Panc1 (cell line): ENCODE measurements around the gene NSD2. TPM values are rescaled to one million over a fixed set of nuclear protein-coding genes. Genes with fewer than 3 reads are reported as not detected.

ENCODE experiments used
- ATAC-seq: fragments of 200-7000 bp; cut with Tn5 transposase; 2 replicates; pipeline ENCODE4 v1.9.1; 2020; ENCODE audit warnings: mild to moderate bottlenecking, moderate library complexity
- BruUV-seq: library from RNA; stranded (reverse); fragments of 400-500 nt; replicated peaks from 2 replicates; lab custom pipeline; 2021; lab: Mats Ljungman, UMichigan
- CTCF ChIA-PET: fragments of 300-600 bp; sonication (Branson Sonifier 250); formaldehyde crosslinking; loops from one replicate; lab custom pipeline; 2022; ENCODE audit warnings: antibody characterized with exemption; lab: Charles Lee
- POLR2A ChIA-PET: fragments of 300-600 bp; sonication (Branson Sonifier 250); formaldehyde crosslinking; loops from one replicate; lab custom pipeline; 2022; ENCODE audit warnings: antibody characterized with exemption; lab: Charles Lee
- DNase-seq: peaks from one replicate; pipeline ENCODE4 v3.0.0-alpha.2; 2010; ENCODE audit warnings: low read depth, low spot score
- H3K27ac ChIP-seq: 2 replicates; pipeline ENCODE4 v1.5.1; 2011; ENCODE audit warnings: mild to moderate bottlenecking, low read length, inconsistent platforms
- H3K27me3 ChIP-seq: fragments of 200-500 bp; sonication (Bioruptor generic); 2 replicates; pipeline ENCODE4 v1.6.0; 2014; ENCODE audit warnings: low read length, inconsistent platforms; ENCODE audit not compliant: control insufficient read depth, insufficient read depth
- H3K36me3 ChIP-seq: fragments of 200-500 bp; sonication (Bioruptor generic); 2 replicates; pipeline ENCODE4 v1.5.1; 2014; ENCODE audit warnings: inconsistent platforms, mild to moderate bottlenecking, low read length, moderate library complexity; ENCODE audit not compliant: control insufficient read depth, insufficient read depth
- H3K4me1 ChIP-seq: 2 replicates; pipeline ENCODE4 v1.5.1; 2011; ENCODE audit warnings: inconsistent platforms, mild to moderate bottlenecking, low read length, moderate library complexity; ENCODE audit not compliant: control insufficient read depth, insufficient read depth
- H3K4me3 ChIP-seq, 2 experiments: 2 replicates each; pipeline ENCODE4 v1.5.1; 2011 to 2012; ENCODE audit warnings: low read depth in 2 of 2, low read length in 2 of 2, mild to moderate bottlenecking in 2 of 2, inconsistent platforms in 1 of 2, moderate library complexity in 1 of 2
- H3K9me3 ChIP-seq: fragments of 200-500 bp; sonication (Bioruptor generic); 2 replicates; pipeline ENCODE4 v1.5.1; 2014; ENCODE audit warnings: low read depth, mild to moderate bottlenecking, inconsistent platforms, low read length, moderate library complexity; ENCODE audit not compliant: control insufficient read depth, insufficient read depth
- CTCF ChIP-seq: fragments of 450-650 bp; IDR thresholded peaks from 2 replicates; pipeline ENCODE4 v1.5.1; 2017; ENCODE audit warnings: mild to moderate bottlenecking
- POLR2AphosphoS5 ChIP-seq: IDR thresholded peaks from 2 replicates; pipeline ENCODE4 v1.6.1; 2012; ENCODE audit warnings: mild to moderate bottlenecking, low read depth, low read length, moderate library complexity
- SIN3A ChIP-seq: IDR thresholded peaks from 2 replicates; pipeline ENCODE4 v1.6.1; 2012; ENCODE audit warnings: low read depth, mild to moderate bottlenecking, low read length, moderate library complexity, borderline replicate concordance; ENCODE audit not compliant: insufficient read depth
- TCF7L2 ChIP-seq: IDR thresholded peaks from 2 replicates; pipeline ENCODE4 v1.6.1; 2011; ENCODE audit warnings: mild to moderate bottlenecking, low read depth, low read length, inconsistent platforms
- in situ Hi-C: cut with HindIII; loops from 2 replicates; pipeline ENCODE4 v1.10.0; 2016; ENCODE audit warnings: low sequenced_read_pairs, low pct_unique_long_range_greater_than_20kb
- intact Hi-C: fragments of 100-400 bp; cut with micrococcal nuclease; formaldehyde crosslinking; loops from one replicate; pipeline ENCODE4 v1.10.0; 2022; ENCODE audit not compliant: unreplicated experiment
- total RNA-seq: library from RNA; stranded (reverse); gene quantifications from one replicate; pipeline ENCODE4 v1.2.1, GENCODE V29; 2021; ENCODE audit not compliant: unreplicated experiment
- TF ChIP-seq, protein P1 (sequence below), 2 experiments: IDR thresholded peaks; 2 replicates each; pipeline ENCODE4 v1.6.1; 2011 to 2012; ENCODE audit warnings: low read depth in 2 of 2, control low read depth in 1 of 2, low read length in 1 of 2, mild to moderate bottlenecking in 1 of 2, moderate library complexity in 1 of 2; ENCODE audit not compliant: insufficient read depth in 1 of 2

NSD2 gene
- total RNA-seq, 1 experiment from 2014 or later: 116 TPM

- Histone ChIP-seq H3K4me3 (no peak overlapping the region), H3K36me3 (peaks cover 4% of the 10 kb centered on the region; the same call in 1 of the 2 replicates), H3K27ac (no peak overlapping the region), H3K4me1 (peaks cover 10% of the 10 kb centered on the region; the same call in 1 of the 2 replicates), H3K9me3 (no peaks in the 10 kb centered on the region), H3K27me3 (no peaks in the 10 kb centered on the region)
- ChIA-PET CTCF (no interaction called here), POLR2A (no interaction called here)
- intact Hi-C loops: no loop called here
- ATAC-seq (no peak), DNase-seq (no peak)
- TF ChIP-seq POLR2AphosphoS5 (no peak), SIN3A (no peak), CTCF (no peak), TCF7L2 (no peak)
- TF ChIP-seq, protein P1, sequence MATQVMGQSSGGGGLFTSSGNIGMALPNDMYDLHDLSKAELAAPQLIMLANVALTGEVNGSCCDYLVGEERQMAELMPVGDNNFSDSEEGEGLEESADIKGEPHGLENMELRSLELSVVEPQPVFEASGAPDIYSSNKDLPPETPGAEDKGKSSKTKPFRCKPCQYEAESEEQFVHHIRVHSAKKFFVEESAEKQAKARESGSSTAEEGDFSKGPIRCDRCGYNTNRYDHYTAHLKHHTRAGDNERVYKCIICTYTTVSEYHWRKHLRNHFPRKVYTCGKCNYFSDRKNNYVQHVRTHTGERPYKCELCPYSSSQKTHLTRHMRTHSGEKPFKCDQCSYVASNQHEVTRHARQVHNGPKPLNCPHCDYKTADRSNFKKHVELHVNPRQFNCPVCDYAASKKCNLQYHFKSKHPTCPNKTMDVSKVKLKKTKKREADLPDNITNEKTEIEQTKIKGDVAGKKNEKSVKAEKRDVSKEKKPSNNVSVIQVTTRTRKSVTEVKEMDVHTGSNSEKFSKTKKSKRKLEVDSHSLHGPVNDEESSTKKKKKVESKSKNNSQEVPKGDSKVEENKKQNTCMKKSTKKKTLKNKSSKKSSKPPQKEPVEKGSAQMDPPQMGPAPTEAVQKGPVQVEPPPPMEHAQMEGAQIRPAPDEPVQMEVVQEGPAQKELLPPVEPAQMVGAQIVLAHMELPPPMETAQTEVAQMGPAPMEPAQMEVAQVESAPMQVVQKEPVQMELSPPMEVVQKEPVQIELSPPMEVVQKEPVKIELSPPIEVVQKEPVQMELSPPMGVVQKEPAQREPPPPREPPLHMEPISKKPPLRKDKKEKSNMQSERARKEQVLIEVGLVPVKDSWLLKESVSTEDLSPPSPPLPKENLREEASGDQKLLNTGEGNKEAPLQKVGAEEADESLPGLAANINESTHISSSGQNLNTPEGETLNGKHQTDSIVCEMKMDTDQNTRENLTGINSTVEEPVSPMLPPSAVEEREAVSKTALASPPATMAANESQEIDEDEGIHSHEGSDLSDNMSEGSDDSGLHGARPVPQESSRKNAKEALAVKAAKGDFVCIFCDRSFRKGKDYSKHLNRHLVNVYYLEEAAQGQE (IDR thresholded peaks at IDR 0.05; ENCODE audit: insufficient read depth in 1 of 2, low read depth in 2 of 2, low read length in 1 of 2): no peak
- in situ Hi-C loops: no loop called here
- BruUV-seq: no TSS peak
These were observed 29.9 kb downstream of the NSD2 start for GRCh38 chr4:1901127-1901526.

GRCh38 chr4:1902243-1902642 is 31.1 kb downstream of the NSD2 start:
- Histone ChIP-seq H3K36me3 (peaks cover 4% of the 10 kb centered on the region; the same call in 1 of the 2 replicates), H3K9me3 (no peaks in the 10 kb centered on the region), H3K27ac (no peak overlapping the region), H3K4me1 (peaks cover 10% of the 10 kb centered on the region; the same call in 1 of the 2 replicates), H3K4me3 (no peak overlapping the region), H3K27me3 (no peaks in the 10 kb centered on the region)
- ChIA-PET POLR2A (no interaction called here), CTCF (no interaction called here)
- intact Hi-C loops: no loop called here
- no TSS peak for BruUV-seq
- no peak for ATAC-seq
- in situ Hi-C loops: no loop called here
- no peak for DNase-seq
- TF ChIP-seq, protein P1 (IDR thresholded peaks at IDR 0.05; ENCODE audit: insufficient read depth in 1 of 2, low read depth in 2 of 2, low read length in 1 of 2): no peak
- TF ChIP-seq CTCF (no peak), SIN3A (no peak), POLR2AphosphoS5 (no peak), TCF7L2 (no peak)
